Panc1 (cell line): ENCODE data around the gene TMED7.
A peak's percentile ranks its signal among the peaks of the same experiment; 100 is the strongest.

Source experiments
- POLR2AphosphoS5 ChIP-seq: IDR thresholded peaks from 2 replicates; pipeline ENCODE4 v1.6.1; 2012; ENCODE audit warnings: mild to moderate bottlenecking, low read depth, low read length, moderate library complexity
- SIN3A ChIP-seq: IDR thresholded peaks from 2 replicates; pipeline ENCODE4 v1.6.1; 2012; ENCODE audit warnings: low read depth, mild to moderate bottlenecking, low read length, moderate library complexity, borderline replicate concordance; ENCODE audit not compliant: insufficient read depth
- TCF7L2 ChIP-seq: IDR thresholded peaks from 2 replicates; pipeline ENCODE4 v1.6.1; 2011; ENCODE audit warnings: mild to moderate bottlenecking, low read depth, low read length, inconsistent platforms
- TF ChIP-seq, protein P1 (sequence below): fragments of 450-650 bp; IDR thresholded peaks from 2 replicates; pipeline ENCODE4 v1.5.1; 2017; ENCODE audit warnings: mild to moderate bottlenecking
- TF ChIP-seq, protein P2 (sequence below), 2 experiments: IDR thresholded peaks; 2 replicates each; pipeline ENCODE4 v1.6.1; 2011 to 2012; ENCODE audit warnings: low read depth in 2 of 2, control low read depth in 1 of 2, low read length in 1 of 2, mild to moderate bottlenecking in 1 of 2, moderate library complexity in 1 of 2; ENCODE audit not compliant: insufficient read depth in 1 of 2

DNA sequence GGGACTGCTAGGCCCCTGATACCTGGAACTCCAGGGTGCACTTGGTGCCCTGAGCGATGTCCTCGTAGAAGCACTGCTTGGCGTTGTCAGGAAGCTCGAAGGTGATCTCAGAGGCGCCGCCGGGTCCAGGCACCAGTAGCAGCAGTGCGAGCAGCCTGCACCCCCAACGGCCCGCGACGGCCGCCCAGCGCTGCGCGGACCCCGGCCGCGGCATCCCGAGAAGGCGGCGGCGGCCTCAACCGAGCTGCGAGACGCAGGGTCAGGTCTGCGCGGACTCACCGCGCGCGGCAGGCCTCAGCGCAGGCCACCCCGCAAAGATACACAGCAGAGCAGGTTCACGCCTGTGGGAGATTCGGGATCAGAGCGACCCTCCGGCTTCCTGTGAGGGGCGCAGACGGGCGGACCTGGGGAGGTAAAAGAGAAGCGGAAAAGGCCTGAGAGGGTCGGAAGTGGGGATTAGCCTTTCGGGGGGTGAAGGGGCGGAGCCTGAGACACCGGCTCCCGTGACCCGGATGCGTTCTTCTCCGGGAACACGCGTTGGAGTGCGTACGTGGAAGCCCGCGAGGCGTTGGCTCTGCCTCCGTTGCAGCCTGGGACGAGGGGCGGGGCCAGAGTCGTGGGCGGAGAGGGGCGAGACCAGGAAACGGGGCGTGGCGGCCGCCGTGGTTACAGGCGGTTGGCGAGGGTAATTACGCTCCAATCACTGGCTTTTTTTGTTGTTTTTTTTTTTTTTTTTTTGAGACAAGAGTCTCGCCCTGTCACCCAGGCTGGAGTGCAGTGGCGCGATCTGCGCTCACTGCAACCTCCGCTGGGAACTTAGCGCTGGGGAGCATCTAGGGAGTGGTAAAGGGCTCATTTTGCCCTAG lies at the start of gene TMED7:
- TF ChIP-seq, protein P1, sequence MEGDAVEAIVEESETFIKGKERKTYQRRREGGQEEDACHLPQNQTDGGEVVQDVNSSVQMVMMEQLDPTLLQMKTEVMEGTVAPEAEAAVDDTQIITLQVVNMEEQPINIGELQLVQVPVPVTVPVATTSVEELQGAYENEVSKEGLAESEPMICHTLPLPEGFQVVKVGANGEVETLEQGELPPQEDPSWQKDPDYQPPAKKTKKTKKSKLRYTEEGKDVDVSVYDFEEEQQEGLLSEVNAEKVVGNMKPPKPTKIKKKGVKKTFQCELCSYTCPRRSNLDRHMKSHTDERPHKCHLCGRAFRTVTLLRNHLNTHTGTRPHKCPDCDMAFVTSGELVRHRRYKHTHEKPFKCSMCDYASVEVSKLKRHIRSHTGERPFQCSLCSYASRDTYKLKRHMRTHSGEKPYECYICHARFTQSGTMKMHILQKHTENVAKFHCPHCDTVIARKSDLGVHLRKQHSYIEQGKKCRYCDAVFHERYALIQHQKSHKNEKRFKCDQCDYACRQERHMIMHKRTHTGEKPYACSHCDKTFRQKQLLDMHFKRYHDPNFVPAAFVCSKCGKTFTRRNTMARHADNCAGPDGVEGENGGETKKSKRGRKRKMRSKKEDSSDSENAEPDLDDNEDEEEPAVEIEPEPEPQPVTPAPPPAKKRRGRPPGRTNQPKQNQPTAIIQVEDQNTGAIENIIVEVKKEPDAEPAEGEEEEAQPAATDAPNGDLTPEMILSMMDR: no peak
- TF ChIP-seq, protein P2, sequence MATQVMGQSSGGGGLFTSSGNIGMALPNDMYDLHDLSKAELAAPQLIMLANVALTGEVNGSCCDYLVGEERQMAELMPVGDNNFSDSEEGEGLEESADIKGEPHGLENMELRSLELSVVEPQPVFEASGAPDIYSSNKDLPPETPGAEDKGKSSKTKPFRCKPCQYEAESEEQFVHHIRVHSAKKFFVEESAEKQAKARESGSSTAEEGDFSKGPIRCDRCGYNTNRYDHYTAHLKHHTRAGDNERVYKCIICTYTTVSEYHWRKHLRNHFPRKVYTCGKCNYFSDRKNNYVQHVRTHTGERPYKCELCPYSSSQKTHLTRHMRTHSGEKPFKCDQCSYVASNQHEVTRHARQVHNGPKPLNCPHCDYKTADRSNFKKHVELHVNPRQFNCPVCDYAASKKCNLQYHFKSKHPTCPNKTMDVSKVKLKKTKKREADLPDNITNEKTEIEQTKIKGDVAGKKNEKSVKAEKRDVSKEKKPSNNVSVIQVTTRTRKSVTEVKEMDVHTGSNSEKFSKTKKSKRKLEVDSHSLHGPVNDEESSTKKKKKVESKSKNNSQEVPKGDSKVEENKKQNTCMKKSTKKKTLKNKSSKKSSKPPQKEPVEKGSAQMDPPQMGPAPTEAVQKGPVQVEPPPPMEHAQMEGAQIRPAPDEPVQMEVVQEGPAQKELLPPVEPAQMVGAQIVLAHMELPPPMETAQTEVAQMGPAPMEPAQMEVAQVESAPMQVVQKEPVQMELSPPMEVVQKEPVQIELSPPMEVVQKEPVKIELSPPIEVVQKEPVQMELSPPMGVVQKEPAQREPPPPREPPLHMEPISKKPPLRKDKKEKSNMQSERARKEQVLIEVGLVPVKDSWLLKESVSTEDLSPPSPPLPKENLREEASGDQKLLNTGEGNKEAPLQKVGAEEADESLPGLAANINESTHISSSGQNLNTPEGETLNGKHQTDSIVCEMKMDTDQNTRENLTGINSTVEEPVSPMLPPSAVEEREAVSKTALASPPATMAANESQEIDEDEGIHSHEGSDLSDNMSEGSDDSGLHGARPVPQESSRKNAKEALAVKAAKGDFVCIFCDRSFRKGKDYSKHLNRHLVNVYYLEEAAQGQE (IDR thresholded peaks at IDR 0.05; ENCODE audit: insufficient read depth in 1 of 2, low read depth in 2 of 2, low read length in 1 of 2): no peak
- TF ChIP-seq POLR2AphosphoS5 (peak; percentile 83), TCF7L2 (no peak), SIN3A (0 out of 2 replicates have a peak, but pooled peaks have one; percentile 66)
